Measurements from ENCODE around the gene SMIM21.

SMIM21 gene

DNA sequence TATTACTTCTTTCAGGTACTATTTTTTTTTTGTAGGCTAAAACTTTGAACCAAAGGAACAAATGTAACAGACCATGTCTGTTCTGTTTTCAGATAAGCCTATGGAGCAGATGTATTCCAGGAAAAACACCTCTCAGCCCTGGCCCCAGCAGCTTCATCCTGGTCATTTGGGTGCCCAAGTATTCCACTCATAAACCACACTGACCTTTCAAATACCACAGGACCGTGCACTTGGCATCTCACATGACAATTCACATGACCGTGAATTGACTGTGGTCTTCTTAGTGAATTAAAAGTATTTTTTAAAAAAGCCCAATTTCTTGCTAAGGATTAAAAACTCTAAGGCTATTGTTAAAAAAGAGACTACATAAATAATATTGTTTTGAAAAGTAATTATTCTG, 50.2 kb downstream of the SMIM21 start:
- DNase-seq (ENCODE audit: low spot score) = no peak

DNA sequence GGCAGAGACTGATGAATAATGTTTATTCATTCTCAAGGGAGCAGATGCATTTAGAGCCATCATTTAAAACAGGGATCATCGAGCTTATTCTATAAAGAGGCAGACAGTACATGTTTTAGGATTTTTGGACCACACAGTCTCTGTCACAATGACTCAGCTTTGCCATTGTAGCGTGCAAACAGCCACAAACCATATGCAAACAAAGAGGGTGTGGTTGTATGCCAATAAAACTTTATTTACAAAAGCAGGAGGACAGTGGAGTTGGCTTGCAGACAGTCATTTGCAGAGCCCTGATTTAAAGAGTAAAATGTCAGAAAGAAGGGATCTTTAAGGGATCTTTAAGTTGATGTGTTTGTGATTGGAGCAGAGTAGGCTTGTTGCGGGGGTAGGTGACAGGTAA, 51.5 kb downstream of the SMIM21 start:
- DNase-seq (ENCODE audit: low spot score) = no peak

DNA sequence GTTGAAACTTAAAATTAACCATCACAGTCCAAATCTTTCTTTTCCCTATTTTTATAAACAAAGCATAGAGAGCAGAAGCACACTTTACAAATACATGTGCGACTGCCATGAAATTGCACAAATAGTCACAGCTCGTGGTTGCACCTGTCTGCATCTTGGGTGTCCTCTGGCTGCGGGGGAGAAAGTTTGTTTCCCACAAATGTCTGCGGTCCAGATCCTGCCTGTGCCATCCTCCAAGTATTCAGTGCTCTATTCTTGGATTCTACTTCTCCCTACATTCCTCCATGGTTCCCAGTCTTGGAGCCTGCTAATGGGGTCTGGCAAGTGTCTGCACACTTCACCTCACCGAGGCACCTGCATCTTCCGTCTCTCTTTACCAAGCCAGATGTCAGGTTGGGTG, 52.2 kb downstream of the SMIM21 start:
- no peak for DNase-seq (ENCODE audit: low spot score)

DNA sequence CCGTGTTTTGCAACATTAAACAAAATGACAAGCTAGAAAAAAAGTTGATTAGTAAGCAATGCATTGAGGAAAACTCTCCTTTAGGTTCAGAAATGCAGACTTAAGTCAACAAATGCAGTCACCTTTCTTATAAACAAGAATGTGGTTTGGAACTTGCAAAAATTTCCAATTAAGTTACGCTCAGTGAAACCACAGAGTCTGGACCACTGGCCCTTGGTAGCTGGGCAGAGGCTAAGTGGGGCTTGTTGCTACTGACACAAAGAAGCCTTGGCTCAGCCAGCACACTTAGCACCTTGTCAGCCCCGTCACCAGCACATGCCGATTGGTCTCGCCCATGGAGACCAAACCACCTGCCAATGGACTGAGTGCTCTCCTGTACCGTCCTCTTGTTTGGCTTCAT, 53.0 kb downstream of the SMIM21 start:
- DNase-seq (ENCODE audit: low spot score) = no peak

DNA sequence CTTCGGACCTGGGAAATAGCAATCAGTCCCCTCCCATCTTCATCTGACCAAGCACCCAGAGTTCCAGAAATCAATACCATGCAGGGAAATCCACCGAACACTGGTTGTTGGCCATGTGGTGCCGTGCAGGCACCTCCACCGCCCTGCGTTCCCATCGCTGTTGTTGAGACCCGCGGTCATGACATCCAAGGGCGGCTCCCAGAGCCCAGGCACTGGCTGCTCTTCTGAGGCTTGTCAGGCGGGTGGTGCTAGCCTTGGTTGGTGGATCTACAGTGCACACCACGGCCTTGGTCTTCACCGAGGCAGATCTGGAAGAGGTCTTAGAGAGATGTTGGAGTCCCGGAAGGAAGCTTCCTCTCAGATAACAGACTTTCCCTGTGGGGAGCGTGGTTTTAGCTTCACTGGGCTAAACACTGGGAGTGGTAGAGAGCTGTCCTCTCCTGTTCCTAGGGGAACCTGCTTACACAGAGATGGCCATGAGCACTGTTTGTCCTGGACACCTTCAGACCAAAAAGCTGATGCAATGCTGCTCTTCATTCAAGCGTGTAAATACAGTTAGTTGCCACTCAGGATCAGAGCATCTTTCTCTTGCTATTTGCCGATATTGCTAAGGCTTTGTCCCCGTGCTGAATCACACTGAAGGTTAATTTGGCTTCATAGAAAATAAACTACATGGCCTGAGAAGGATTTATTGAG, 58.3 kb downstream of the SMIM21 start:
- DNase-seq (ENCODE audit: low spot score) = no peak

DNA sequence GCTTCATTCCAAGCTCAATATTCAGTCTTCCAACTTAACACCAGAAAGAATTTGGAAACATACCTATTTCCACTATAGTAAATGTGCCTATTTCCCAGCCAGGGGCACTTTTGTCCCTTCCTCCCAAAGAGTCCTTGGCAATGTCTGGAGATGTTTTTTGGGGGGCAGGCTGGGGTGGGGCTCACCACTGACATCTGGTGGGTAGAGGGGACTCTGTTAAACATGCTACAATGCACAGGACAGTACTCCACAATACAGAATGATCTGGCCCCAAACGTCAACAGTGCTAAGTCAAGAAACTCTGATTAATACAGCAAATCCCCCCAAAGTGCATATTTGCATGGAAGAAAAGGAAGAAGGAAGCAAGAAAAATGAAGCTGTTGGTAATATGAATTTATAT, 61.7 kb downstream of the SMIM21 start:
- DNase-seq (ENCODE audit: low spot score) = no peak

DNA sequence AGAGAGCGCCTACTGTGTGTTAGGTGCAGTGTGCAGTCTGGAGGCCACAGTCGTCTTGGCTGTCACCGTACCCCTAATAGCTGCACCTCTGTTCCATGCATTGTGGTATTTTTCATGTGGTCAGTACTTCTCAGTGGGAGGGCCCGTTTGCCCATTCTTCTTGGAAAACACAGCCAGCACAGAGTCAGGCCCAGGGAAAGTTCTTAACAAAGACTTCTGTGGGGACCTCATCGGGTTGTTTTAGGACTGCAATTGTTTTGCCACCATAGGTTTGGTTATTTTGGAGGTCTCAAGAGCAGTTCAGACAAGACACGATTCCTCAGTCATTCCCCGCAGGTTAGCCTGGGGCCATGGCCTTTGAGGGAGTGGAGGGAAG, 62.3 kb downstream of the SMIM21 start:
- DNase-seq (ENCODE audit: low spot score) = no peak

GRCh38 chr18:75364512-75365253, 62.8 kb downstream of the SMIM21 start:
- DNase-seq (ENCODE audit: low spot score) = no peak

GRCh38 chr18:75363446-75364225, 63.9 kb downstream of the SMIM21 start:
- DNase-seq (ENCODE audit: low spot score) = no peak

- no peak for DNase-seq (ENCODE audit: low spot score)
These were observed 65.1 kb downstream of the SMIM21 start for GRCh38 chr18:75362435-75362834.

GRCh38 chr18:75360941-75361340, 66.6 kb downstream of the SMIM21 start:
- no peak for DNase-seq (ENCODE audit: low spot score)

DNA sequence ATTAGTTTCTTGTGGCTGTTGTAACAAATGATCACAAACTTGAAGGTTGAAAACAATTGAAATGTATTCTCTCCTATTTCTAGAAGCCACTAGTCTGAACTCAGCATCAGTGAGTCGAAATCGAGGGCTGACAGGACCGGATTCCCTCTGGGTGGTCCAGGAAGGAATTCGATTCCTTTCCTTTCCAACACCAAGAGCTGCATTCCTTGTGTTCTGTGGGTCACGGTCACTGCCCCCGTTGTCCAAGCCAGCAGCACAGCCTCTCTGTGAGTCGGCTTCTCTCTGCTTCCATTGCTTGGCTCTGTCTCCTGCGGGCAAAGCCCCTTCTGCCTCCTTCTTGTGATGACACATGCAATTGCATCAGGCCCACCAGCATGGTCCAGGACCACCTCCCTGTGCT, 67.3 kb downstream of the SMIM21 start:
- DNase-seq (ENCODE audit: low spot score) = no peak

Data from RKO (cell line).